Tibial nerve (tissue), 4 donors: ENCODE data around the gene CAMK2G. TPM values are rescaled to one million over a fixed set of nuclear protein-coding genes. Genes with fewer than 3 reads are reported as not detected.

ENCODE experiments used
- DNase-seq, 2 donors: peaks; one replicate each; pipeline ENCODE4 v3.0.0-alpha.2; 2019; ENCODE audit warnings: low spot score in 2 of 2
- H3K27ac ChIP-seq, 4 donors: fragments of 200-600 bp; sonication (generic) in 3 of 4; one replicate each; pipeline ENCODE4 v1.5.1; 2017 to 2019; ENCODE audit warnings: mild to moderate bottlenecking in 1 of 4
- H3K27me3 ChIP-seq, 2 donors: fragments of 200-600 bp; sonication (generic) in 1 of 2; one replicate each; pipeline versions ENCODE4 v1.5.1 to v1.6.0; 2017 to 2019
- H3K36me3 ChIP-seq, 3 donors: fragments of 200-600 bp; sonication (generic); one replicate each; pipeline ENCODE4 v1.5.1; 2018 to 2019
- H3K4me1 ChIP-seq, 4 donors: fragments of 200-600 bp; sonication (generic) in 3 of 4; one replicate each; pipeline ENCODE4 v1.5.1; 2017 to 2019
- H3K4me3 ChIP-seq, 4 donors: fragments of 200-600 bp; sonication (generic) in 3 of 4; one replicate each; pipeline ENCODE4 v1.5.1; 2017 to 2019; ENCODE audit warnings: mild to moderate bottlenecking in 1 of 4, moderate library complexity in 1 of 4
- H3K9me3 ChIP-seq, 4 donors: fragments of 200-600 bp; sonication (generic) in 3 of 4; one replicate each; pipeline ENCODE4 v1.5.1; 2017 to 2019
- CTCF ChIP-seq, 5 experiments: fragments of 200-600 bp in 3 of 5; fragments of 450-650 bp in 2 of 5; sonication (generic) in 3 of 5; IDR thresholded peaks; one replicate each; pipeline ENCODE4 v1.5.1; 2016 to 2019; ENCODE audit warnings: antibody characterized with exemption in 5 of 5, mild to moderate bottlenecking in 3 of 5, moderate library complexity in 2 of 5
- EP300 ChIP-seq, 2 donors: sonication (generic); formaldehyde crosslinking; IDR thresholded peaks; one replicate each; pipeline ENCODE4 v1.6.1; 2017; ENCODE audit warnings: antibody characterized with exemption in 2 of 2, mild to moderate bottlenecking in 1 of 2
- POLR2A ChIP-seq, 2 donors: fragments of 450-650 bp; IDR thresholded peaks; one replicate each; pipeline ENCODE4 v1.6.1; 2017; ENCODE audit warnings: antibody characterized with exemption in 2 of 2, mild to moderate bottlenecking in 2 of 2, moderate library complexity in 2 of 2
- WGBS, 2 donors: methylation state at CpG; one replicate each; pipeline ENCODE4 v1.1.5; 2018; 5-methylcytosine and 5-hydroxymethylcytosine counted together
- total RNA-seq, 4 donors: library from RNA; depleted of rRNA; stranded (reverse); fragments of >200 nt; gene quantifications; one replicate each; pipeline ENCODE4 v1.1.0, GENCODE V29; 2016

CAMK2G gene
- total RNA-seq, 4 donors from 2014 or later, result 26.4 to 43.5 (median 35.1) TPM

- no peaks in the 10 kb centered on the region for H3K9me3 ChIP-seq
- peaks cover 5 to 70% (median 11%) of the 10 kb centered on the region in 3 donors for H3K36me3 ChIP-seq
- peak overlapping the region; percentile 92 to 100 (median 97) for H3K27ac ChIP-seq
- peak overlapping the region; percentile 76 to 94 (median 88) for H3K4me3 ChIP-seq
- peak; percentile 83 to 96 for TF ChIP-seq EP300 (IDR thresholded peaks at IDR 0.05)
- TF ChIP-seq CTCF (IDR thresholded peaks at IDR 0.05), result peak in 3 of 5 experiments; percentile 4 to 17 (median 7)
- peak; percentile 79 to 89 for TF ChIP-seq POLR2A (IDR thresholded peaks at IDR 0.05)
- no peaks in the 10 kb centered on the region for H3K27me3 ChIP-seq
- peak; percentile 45 to 50 for DNase-seq
- WGBS, 2 donors, result 0% methylated on average over 60 to 64 of the region's 101 CpGs
- H3K4me1 ChIP-seq, result peaks cover 0 to 52% (median 24%) of the 10 kb centered on the region in 4 donors
These were observed 101.8 kb downstream of the CAMK2G start for GRCh38 chr10:73772281-73773151.

- Histone ChIP-seq H3K4me3 (peak overlapping the region; percentile 76 to 94 (median 88)), H3K27me3 (no peaks in the 10 kb centered on the region), H3K36me3 (peaks cover 5 to 72% (median 11%) of the 10 kb centered on the region in 3 donors), H3K27ac (peak overlapping the region; percentile 92 to 100 (median 97)), H3K4me1 (peaks cover 0 to 49% (median 24%) of the 10 kb centered on the region in 4 donors), H3K9me3 (no peaks in the 10 kb centered on the region)
- no peak for TF ChIP-seq EP300 (IDR thresholded peaks at IDR 0.05)
- no peak for TF ChIP-seq POLR2A (IDR thresholded peaks at IDR 0.05)
- no peak for TF ChIP-seq CTCF (IDR thresholded peaks at IDR 0.05)
- DNase-seq, result peak; percentile 81 to 82
- 11 to 15% methylated on average over 17 of the region's 17 CpGs for WGBS, 2 donors
These were observed 102.6 kb downstream of the CAMK2G start for GRCh38 chr10:73771722-73772280.

GRCh38 chr10:73769396-73769795, 105.0 kb downstream of the CAMK2G start:
- Histone ChIP-seq H3K9me3 (no peaks in the 10 kb centered on the region), H3K4me3 (no peak overlapping the region), H3K36me3 (peaks cover 5 to 73% (median 24%) of the 10 kb centered on the region in 3 donors), H3K27me3 (no peaks in the 10 kb centered on the region), H3K27ac (no peak overlapping the region), H3K4me1 (peaks cover 0 to 25% (median 19%) of the 10 kb centered on the region in 4 donors)
- 88 to 95% methylated on average over 5 of the region's 5 CpGs for WGBS, 2 donors
- no peak for TF ChIP-seq EP300 (IDR thresholded peaks at IDR 0.05)
- no peak for TF ChIP-seq CTCF (IDR thresholded peaks at IDR 0.05)
- no peak for TF ChIP-seq POLR2A (IDR thresholded peaks at IDR 0.05)
- no peak for DNase-seq

GRCh38 chr10:73768881-73769280, 105.5 kb downstream of the CAMK2G start:
- 77 to 81% methylated on average over 11 of the region's 11 CpGs for WGBS, 2 donors
- DNase-seq, result no peak
- Histone ChIP-seq H3K27ac (no peak overlapping the region), H3K36me3 (peaks cover 5 to 78% (median 25%) of the 10 kb centered on the region in 3 donors), H3K9me3 (no peaks in the 10 kb centered on the region), H3K4me1 (peaks cover 0 to 20% (median 14%) of the 10 kb centered on the region in 4 donors), H3K27me3 (no peaks in the 10 kb centered on the region), H3K4me3 (no peak overlapping the region)
- TF ChIP-seq CTCF (IDR thresholded peaks at IDR 0.05) (no peak), POLR2A (IDR thresholded peaks at IDR 0.05) (no peak), EP300 (IDR thresholded peaks at IDR 0.05) (no peak)

GRCh38 chr10:73765066-73765465, 109.3 kb downstream of the CAMK2G start:
- TF ChIP-seq EP300 (IDR thresholded peaks at IDR 0.05) (no peak), POLR2A (IDR thresholded peaks at IDR 0.05) (no peak), CTCF (IDR thresholded peaks at IDR 0.05) (no peak)
- Histone ChIP-seq H3K4me1 (no peaks in the 10 kb centered on the region), H3K9me3 (no peaks in the 10 kb centered on the region), H3K4me3 (no peak overlapping the region), H3K36me3 (peaks cover 5 to 100% (median 53%) of the 10 kb centered on the region in 3 donors), H3K27ac (no peak overlapping the region), H3K27me3 (no peaks in the 10 kb centered on the region)
- no peak for DNase-seq
- 85 to 93% methylated on average over 6 of the region's 6 CpGs for WGBS, 2 donors
